Tibial nerve (tissue), 4 donors: ENCODE measurements around the gene KRTAP5-5. TPM values are rescaled to one million over a fixed set of nuclear protein-coding genes. Genes with fewer than 3 reads are reported as not detected.

Experiments used
- DNase-seq, 2 donors: peaks; one replicate each; pipeline ENCODE4 v3.0.0-alpha.2; 2019; ENCODE audit warnings: low spot score in 2 of 2
- H3K27ac ChIP-seq, 4 donors: fragments of 200-600 bp; sonication (generic) in 3 of 4; one replicate each; pipeline ENCODE4 v1.5.1; 2017 to 2019; ENCODE audit warnings: mild to moderate bottlenecking in 1 of 4
- H3K27me3 ChIP-seq, 2 donors: fragments of 200-600 bp; sonication (generic) in 1 of 2; one replicate each; pipeline versions ENCODE4 v1.5.1 to v1.6.0; 2017 to 2019
- H3K36me3 ChIP-seq, 3 donors: fragments of 200-600 bp; sonication (generic); one replicate each; pipeline ENCODE4 v1.5.1; 2018 to 2019
- H3K4me1 ChIP-seq, 4 donors: fragments of 200-600 bp; sonication (generic) in 3 of 4; one replicate each; pipeline ENCODE4 v1.5.1; 2017 to 2019
- H3K4me3 ChIP-seq, 4 donors: fragments of 200-600 bp; sonication (generic) in 3 of 4; one replicate each; pipeline ENCODE4 v1.5.1; 2017 to 2019; ENCODE audit warnings: mild to moderate bottlenecking in 1 of 4, moderate library complexity in 1 of 4
- H3K9me3 ChIP-seq, 4 donors: fragments of 200-600 bp; sonication (generic) in 3 of 4; one replicate each; pipeline ENCODE4 v1.5.1; 2017 to 2019
- EP300 ChIP-seq, 2 donors: sonication (generic); formaldehyde crosslinking; IDR thresholded peaks; one replicate each; pipeline ENCODE4 v1.6.1; 2017; ENCODE audit warnings: antibody characterized with exemption in 2 of 2, mild to moderate bottlenecking in 1 of 2
- POLR2A ChIP-seq, 2 donors: fragments of 450-650 bp; IDR thresholded peaks; one replicate each; pipeline ENCODE4 v1.6.1; 2017; ENCODE audit warnings: antibody characterized with exemption in 2 of 2, mild to moderate bottlenecking in 2 of 2, moderate library complexity in 2 of 2
- WGBS, 2 donors: methylation state at CpG; one replicate each; pipeline ENCODE4 v1.1.5; 2018; 5-methylcytosine and 5-hydroxymethylcytosine counted together
- total RNA-seq, 4 donors: library from RNA; depleted of rRNA; stranded (reverse); fragments of >200 nt; gene quantifications; one replicate each; pipeline ENCODE4 v1.1.0, GENCODE V29; 2016
- TF ChIP-seq, protein P1 (sequence below), 5 experiments: fragments of 200-600 bp in 3 of 5; fragments of 450-650 bp in 2 of 5; sonication (generic) in 3 of 5; IDR thresholded peaks; one replicate each; pipeline ENCODE4 v1.5.1; 2016 to 2019; ENCODE audit warnings: antibody characterized with exemption in 5 of 5, mild to moderate bottlenecking in 3 of 5, moderate library complexity in 2 of 5

The KRTAP5-5 gene
- total RNA-seq, 4 donors from 2014 or later: not detected

DNA sequence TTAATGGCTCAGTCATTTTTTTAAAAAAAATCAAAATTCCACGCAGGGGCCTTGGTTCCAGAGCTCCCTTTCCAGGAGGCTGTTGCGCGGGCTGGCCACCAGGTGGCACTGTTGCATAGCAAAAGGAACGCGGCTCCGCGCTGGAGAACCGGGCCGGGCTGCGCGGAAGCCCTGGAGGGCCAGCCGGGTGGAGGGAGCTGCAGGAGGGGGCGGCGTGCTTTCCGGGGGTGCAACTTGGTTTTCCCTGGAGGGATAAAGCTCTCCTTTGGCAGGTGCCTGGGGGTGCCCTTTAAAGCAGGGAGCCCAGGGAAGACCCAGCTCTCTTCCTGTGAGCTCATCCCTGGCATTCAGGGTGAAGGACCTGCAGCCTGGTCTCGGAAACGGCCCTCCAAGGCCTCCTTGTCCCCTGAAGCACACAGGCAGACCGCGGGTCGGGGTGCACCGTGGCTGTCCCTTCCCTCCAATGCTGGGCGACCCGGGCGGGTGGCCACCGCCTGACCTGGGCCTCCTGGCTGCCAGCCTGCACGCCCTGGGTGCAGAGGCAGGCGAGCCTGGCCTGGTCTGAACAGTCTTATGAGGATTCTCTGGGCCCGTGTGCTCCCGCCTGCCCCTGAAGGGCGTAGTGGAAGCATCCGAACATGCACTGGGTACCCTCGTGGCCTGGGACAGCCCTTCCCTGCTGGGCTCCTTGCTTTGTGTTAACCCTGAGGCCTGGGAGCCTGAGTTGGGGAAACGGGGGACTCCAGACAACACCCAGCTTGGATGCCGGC lies 23.4 kb downstream of the KRTAP5-5 start:
- no peak overlapping the region for H3K27ac ChIP-seq
- TF ChIP-seq, protein P1, sequence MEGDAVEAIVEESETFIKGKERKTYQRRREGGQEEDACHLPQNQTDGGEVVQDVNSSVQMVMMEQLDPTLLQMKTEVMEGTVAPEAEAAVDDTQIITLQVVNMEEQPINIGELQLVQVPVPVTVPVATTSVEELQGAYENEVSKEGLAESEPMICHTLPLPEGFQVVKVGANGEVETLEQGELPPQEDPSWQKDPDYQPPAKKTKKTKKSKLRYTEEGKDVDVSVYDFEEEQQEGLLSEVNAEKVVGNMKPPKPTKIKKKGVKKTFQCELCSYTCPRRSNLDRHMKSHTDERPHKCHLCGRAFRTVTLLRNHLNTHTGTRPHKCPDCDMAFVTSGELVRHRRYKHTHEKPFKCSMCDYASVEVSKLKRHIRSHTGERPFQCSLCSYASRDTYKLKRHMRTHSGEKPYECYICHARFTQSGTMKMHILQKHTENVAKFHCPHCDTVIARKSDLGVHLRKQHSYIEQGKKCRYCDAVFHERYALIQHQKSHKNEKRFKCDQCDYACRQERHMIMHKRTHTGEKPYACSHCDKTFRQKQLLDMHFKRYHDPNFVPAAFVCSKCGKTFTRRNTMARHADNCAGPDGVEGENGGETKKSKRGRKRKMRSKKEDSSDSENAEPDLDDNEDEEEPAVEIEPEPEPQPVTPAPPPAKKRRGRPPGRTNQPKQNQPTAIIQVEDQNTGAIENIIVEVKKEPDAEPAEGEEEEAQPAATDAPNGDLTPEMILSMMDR (IDR thresholded peaks at IDR 0.05): peak; percentile 94 to 99 (median 96)
- TF ChIP-seq POLR2A (IDR thresholded peaks at IDR 0.05) (no peak), EP300 (IDR thresholded peaks at IDR 0.05) (no peak)
- no peaks in the 10 kb centered on the region for H3K9me3 ChIP-seq
- H3K36me3 ChIP-seq: no peaks in the 10 kb centered on the region
- peaks cover 0 to 11% of the 10 kb centered on the region in 2 donors for H3K27me3 ChIP-seq
- WGBS, 2 donors: 29 to 35% methylated on average over 26 to 29 of the region's 34 CpGs
- H3K4me1 ChIP-seq: peaks cover 0 to 9% (median 0%) of the 10 kb centered on the region in 4 donors
- DNase-seq: peak; percentile 68 to 84
- no peak overlapping the region for H3K4me3 ChIP-seq

DNA sequence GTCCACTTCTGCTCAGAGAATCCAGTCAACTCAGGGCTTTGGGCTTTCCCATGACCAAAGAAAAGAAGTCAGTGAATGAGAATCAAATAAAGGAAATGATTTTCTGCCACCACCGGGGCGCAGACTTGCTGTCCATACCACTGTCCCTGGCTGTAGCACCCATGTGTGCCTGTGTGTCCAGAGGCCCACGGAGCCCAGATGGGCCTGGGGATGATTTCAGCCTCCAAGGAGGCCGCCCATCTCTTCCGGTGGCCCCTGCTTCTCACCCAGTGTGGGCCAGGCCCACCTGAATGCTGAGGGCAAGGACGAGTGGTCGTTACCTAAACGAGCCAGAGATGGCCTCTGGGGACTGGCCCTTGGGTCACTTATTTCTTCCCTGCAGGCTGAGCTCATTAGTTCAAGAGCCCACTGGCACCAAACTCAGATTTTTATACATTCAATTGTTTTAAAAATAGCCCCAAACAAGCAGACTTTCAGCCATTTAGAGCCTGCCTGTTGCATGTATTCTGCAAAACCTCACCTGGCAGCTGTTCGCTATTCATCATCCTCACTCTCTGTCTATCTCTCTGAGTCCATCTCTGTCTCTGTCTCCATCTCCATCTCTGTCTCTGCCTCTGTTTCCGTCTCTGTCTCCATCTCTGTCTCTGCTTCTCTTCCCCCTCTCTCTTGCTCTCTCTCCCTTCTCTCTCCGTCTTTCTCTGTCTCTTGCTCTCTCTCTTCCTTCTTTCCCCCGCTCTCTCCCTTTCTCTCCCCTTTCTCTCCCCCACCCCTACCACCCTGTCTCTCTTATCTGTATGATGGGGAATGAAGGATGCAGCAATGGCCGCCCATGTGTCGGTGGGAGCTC lies 24.2 kb downstream of the KRTAP5-5 start:
- H3K9me3 ChIP-seq: no peaks in the 10 kb centered on the region
- no peak overlapping the region for H3K4me3 ChIP-seq
- 84 to 86% methylated on average over 14 of the region's 14 CpGs for WGBS, 2 donors
- H3K4me1 ChIP-seq: peaks cover 0 to 9% (median 0%) of the 10 kb centered on the region in 4 donors
- no peak for TF ChIP-seq EP300 (IDR thresholded peaks at IDR 0.05)
- TF ChIP-seq POLR2A (IDR thresholded peaks at IDR 0.05): no peak
- TF ChIP-seq, protein P1 (IDR thresholded peaks at IDR 0.05): no peak
- peaks cover 0 to 11% of the 10 kb centered on the region in 2 donors for H3K27me3 ChIP-seq
- H3K36me3 ChIP-seq: no peaks in the 10 kb centered on the region
- DNase-seq: no peak
- no peak overlapping the region for H3K27ac ChIP-seq

DNA sequence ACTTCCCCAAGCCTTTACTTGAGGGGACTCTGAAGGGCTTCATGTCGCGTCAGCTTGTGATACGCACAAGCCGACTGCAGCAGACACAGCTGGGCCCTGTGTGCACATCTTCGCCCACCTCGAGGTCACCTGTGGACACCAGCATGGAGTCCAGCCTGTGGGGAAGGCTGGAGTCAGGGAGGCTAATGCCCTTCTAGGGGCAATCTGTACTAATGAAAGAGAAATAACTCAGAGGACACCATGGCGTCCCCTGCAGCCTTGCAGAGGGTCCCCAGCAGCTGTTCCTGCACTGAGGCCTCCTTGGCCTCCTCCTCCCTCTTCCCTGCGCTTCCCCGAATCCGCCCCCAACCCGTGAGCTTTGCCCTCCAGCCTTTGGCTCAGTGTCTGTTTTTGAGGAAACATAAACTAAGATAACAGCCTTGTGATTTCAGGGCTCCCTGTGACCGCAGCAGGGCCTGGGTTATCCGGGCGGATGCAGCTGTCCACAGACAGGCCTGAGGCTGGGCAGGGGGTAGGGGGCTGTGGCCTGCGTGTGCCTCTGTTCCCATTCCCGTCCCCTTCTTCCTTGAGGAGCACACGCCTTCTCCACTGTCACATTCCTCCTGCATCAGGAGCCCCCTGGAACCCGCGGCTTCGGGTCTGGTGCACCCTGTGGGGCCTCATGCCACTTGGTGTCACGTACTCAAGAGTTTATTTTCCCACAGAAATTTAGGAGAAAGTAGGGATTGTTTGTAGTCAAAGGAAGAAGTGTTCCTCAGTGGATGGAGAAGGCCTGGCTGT lies 25.0 kb downstream of the KRTAP5-5 start:
- TF ChIP-seq EP300 (IDR thresholded peaks at IDR 0.05) (no peak), POLR2A (IDR thresholded peaks at IDR 0.05) (no peak)
- TF ChIP-seq, protein P1 (IDR thresholded peaks at IDR 0.05): no peak
- WGBS, 2 donors: 59 to 66% methylated on average over 20 to 21 of the region's 21 CpGs
- Histone ChIP-seq H3K4me1 (peaks cover 0 to 9% (median 0%) of the 10 kb centered on the region in 4 donors), H3K27ac (no peak overlapping the region), H3K4me3 (no peak overlapping the region), H3K27me3 (peaks cover 0 to 11% of the 10 kb centered on the region in 2 donors), H3K9me3 (no peaks in the 10 kb centered on the region), H3K36me3 (no peaks in the 10 kb centered on the region)
- DNase-seq: no peak

DNA sequence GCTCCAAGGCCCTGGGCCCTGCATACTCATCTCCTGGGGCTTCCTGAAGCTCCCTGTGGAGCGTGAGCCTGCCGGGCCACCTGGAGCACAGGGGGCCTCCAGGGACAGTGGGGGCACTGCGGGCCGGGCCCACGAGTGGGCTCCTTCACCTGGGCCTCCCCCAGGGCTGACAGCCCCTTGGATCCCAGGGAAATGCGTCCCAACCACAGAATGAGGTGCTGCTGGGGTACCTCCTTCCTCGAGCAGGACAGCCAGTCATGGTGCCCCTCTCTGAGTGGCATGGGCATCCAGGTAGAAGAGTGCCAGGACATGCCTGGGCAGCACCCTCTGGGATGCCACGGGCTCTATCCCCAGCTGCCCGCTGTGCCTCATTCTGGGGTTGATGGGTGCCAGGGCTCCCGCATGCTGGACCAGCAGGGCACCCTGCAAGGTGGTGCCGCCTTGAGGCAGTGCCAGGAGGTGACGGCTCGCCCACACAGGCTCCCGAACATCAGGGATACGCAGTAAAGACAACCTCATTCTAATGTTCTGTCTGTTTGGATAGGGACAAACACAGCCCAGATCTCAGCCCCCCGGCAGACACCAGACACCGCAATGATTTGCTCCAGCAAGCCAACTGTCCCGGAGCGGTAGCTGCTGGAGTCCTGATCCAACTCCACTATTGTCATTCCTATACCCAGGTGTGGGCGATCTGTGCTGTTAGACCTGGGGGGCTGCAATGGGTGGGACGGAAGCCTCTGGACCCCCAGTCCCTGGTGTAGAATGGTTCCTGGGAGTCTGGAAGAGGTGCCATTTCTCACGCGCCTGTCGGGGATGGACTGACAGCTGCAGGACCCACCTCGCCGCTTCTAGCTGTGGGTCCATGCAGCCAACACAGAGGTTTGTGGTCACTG lies 25.8 kb downstream of the KRTAP5-5 start:
- Histone ChIP-seq H3K27me3 (peaks cover 0 to 11% of the 10 kb centered on the region in 2 donors), H3K27ac (no peak overlapping the region), H3K9me3 (no peaks in the 10 kb centered on the region), H3K36me3 (no peaks in the 10 kb centered on the region), H3K4me1 (peaks cover 0 to 9% (median 0%) of the 10 kb centered on the region in 4 donors), H3K4me3 (no peak overlapping the region)
- TF ChIP-seq, protein P1 (IDR thresholded peaks at IDR 0.05): no peak
- TF ChIP-seq EP300 (IDR thresholded peaks at IDR 0.05) (no peak), POLR2A (IDR thresholded peaks at IDR 0.05) (no peak)
- no peak for DNase-seq
- 76 to 88% methylated on average over 24 of the region's 26 CpGs for WGBS, 2 donors
